HG03378 (cell line): ENCODE results near the gene ARHGAP15.
A peak's percentile ranks its signal among the peaks of the same experiment; 100 is the strongest.

ENCODE experiments used
- ATAC-seq: cut with Tn5 transposase; IDR thresholded peaks from one replicate; pipeline ENCODE4 v1.9.1; 2021; ENCODE audit warnings: mild to moderate bottlenecking, moderate library complexity; ENCODE audit not compliant: unreplicated experiment

The ARHGAP15 gene

DNA sequence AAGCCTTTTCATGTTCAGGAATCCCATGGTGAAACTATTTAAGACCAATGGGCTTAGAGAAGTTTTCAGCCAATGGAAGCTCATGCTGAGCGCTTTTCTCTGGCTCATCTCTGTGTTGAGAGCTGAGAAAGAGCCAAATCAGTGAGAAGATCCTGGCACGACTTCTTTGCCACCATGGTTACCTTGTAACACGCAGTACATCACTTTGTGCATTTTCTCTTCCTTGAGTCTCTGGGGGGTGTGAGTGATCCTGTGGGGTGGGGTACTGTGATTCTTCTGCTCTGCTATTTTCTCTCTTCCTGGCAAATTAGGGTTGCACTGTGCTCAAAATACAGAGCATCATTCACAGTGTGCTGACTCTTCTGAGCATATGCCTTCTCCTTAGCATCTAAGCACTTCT lies 664.2 kb downstream of the ARHGAP15 start:
- ATAC-seq = no peak

DNA sequence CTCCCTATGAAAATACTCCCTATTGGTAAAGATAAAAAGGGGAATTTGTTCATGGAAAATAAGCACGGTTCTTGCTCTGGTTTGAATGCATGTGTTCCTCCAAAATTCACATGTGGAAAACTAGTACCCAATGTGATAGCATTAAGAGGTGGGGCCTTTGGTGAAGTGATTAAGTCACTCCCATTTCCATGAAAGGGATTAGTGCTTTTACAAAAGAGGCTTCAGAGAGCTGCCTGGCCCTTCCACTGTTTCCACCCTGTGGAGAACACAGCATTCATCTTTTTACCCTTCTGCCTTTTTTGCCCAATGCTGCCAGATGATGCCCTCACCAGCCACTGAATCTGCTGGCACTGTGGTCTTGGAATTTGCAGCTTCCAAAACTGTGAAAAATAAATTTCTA lies 666.8 kb downstream of the ARHGAP15 start:
- ATAC-seq = no peak

DNA sequence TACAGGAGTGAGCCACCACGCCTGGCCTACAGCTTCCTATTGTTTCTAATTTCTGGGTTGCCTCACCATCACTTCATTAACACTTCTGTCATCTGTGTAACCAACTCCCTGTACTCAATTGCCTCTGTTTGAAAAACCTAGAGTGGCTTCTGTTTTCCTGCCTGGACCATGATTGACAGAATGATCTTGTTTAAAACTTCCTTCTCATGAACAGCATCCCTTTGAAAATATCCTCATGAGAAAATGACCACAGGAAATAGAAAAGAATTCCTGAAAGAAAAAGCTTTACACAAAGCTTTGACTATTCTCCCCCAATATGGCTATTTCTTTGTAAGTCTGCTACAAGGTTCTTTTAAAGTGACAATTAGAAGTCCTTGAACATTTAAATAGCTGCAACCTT lies 672.3 kb downstream of the ARHGAP15 start:
- no peak for ATAC-seq

DNA sequence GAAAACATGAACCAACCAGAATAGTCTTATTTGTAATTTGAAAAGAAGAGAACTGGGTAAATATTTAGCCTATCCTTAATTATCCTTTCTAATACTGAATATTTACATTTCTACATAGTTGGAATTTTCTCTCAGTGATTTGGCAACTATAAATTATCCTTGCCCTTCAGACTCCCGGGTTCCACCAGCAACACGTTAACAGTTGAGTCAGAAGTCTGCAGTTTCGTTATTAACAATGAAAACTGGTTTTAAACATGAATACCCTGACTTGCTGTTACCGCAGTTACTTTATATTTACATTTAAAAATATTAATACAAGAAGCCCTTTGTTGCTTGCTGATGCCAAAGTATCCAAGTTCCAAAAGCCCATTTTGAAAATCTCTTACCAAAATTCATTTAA lies 673.0 kb downstream of the ARHGAP15 start:
- ATAC-seq = peak; percentile 44

DNA sequence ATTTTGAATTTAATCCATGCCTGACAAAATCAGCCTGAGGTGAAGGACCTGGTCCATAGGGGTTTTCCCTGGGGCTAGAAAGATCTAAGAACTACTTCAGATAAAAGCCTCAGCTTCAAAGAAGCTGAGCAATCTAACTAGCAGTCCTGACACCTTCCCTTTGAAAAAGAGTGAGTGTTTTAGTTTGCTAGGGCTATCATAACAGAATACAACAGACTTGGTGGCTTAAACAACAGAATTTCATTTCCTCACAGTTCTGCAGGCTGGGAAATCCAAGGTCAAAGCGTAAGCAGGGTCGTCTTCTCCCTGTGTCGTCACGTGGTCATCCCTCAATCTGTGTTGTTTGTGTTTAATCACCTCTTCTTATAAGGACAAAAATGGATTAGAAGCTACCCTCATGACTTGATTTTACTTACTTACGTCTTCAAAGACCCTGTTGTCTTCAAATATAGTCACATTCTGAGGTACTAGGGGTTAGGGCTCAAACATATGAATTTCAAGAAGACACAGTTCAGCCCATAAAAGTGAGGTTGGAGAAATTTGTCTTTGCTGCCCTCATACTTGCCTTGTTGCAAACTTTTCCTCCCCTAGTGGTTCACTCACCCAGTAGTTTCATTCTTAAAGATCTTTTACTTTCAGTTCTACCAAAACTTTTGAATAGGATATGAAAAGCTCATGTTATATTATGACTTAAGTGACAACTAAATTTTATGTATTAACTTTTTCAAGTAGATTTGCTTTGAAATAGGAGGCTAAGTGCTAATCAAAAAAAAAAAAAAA lies 673.8 kb downstream of the ARHGAP15 start:
- peak; percentile 89 for ATAC-seq

DNA sequence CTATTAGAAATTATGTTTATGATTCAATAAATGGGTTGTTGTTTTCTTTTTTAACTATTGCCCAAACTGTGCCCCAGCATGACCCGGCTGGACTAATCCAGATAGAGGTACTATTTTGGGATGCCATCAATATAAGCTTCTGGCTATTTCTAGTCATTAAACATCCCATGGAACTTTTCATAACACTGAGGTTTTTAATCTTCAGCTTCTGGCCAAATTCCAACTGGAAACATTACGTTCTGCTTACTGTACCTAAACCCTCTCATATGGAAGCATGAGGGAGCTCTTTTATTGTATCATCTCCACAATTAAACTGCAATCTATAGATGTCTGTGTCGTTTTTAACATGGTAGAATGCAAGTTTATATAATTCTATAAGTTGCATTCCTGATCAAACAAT lies 674.7 kb downstream of the ARHGAP15 start:
- no peak for ATAC-seq

DNA sequence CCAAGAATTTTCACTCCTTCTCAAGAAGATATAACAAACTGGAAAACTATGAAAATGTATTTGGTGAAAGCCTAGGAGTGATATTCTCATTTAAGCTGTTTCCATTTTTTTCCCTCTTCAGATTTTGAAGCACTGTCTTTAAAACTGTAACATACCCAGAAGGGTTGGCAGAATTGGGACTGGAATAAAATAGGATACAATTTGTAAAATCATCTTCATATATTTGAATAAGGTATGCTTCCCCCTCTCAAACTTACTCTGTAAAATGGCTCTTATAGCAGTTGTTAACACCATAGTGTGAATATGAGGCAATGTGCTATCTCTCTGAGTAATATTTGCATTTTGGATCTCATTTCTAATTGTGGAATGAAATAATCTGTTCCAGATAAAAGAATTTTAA lies 676.4 kb downstream of the ARHGAP15 start:
- no peak for ATAC-seq

DNA sequence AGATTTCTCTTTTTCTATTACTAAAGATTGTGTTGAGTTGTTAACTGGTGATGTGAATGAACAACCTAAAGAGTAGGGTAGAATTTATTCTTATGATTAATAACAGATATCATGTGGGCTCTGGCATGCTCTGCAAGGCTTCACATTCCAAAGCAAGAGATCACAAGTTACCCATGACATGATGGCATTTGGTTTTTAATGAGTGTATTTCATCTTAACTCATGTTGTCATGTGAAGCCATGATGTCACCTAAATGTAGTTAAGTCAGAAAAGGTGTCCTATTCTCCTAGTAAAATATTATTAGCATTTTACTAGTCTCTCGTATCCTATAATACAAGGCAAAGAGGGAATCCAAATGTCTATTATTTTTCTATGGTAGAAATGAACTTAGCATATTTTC lies 678.0 kb downstream of the ARHGAP15 start:
- ATAC-seq = no peak

DNA sequence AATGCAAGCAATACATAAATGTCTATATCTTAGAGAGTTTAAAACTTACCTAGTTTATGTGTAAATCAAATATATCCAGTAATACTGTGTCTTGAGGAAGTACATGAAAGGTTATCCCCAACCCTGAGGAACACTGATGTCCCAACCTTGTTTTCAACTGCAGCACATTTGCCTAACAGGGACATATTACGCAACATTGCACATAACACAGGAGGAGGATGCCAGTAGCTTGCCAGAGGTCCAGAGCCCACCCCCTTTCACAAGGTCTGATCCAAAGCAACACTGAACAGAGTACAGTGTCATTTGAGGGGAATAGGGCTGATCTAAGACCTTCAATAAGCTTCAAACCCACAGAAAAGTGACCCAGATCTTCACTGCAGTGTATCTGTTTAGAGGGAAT lies 678.5 kb downstream of the ARHGAP15 start:
- no peak for ATAC-seq

DNA sequence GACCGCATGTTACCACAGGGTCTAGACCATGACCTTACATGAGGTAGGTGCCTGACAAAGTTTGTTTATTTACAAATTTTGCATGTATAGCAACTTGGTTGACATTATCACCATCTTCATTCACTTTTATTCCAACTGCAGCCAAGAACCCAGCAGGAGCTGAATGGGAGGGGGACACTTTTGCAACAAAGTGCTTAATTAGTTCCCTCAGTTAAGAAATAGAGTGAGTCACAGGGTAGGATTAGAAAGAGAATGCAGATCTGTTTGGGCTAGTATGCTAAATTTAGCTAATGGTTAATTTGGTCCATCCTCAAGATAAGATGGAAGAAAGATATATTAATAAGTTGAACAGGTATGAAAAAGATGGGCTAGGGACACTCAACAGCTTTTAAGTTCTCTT lies 678.9 kb downstream of the ARHGAP15 start:
- ATAC-seq = no peak

DNA sequence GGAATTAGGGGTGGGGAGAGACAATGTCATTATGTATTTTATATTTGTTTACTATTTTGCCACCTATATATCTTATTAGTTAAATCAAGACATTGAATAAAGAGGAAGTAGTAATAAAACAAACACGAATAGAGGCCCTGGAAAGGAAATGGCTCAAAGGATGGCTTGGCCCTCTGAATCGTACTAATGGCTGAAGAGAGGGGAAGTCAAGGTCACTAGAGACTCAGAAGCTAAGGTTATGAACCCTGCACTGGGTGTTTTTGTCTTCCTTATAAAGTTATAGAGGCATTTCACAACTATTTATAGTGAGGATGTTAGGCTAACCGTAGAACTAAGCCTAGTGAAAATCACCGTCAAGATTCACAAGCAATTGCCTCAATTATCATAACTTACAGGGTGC lies 685.9 kb downstream of the ARHGAP15 start:
- no peak for ATAC-seq

DNA sequence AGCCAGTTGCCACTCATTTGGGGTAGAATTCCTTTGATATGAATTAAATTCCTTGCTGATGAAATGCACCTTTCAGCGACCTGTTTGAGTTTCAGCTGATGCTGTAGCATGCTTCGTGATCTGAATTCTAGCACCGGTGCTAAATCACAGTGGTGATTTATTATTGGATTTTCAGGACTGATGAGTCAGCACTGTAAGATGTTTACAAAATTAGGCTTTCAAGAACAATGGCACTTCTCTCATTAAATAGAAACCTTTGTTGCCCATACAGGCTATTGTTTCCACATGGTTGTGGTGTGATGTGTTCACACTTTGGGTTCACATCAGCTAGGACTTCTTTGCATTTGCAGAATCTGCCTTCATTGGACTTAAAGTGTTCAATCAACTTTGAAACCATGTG lies 687.7 kb downstream of the ARHGAP15 start:
- no peak for ATAC-seq
